HEK293 (cell line): Measurements from ENCODE around the gene CHERP.

Source experiments
- ZNF510 ChIP-seq: fragments of 450-650 bp; formaldehyde crosslinking; IDR thresholded peaks from 2 replicates; pipeline ENCODE4 v1.5.1; 2018; ENCODE audit warnings: mild to moderate bottlenecking, missing genetic modification characterization, missing biosample characterization; ENCODE audit not compliant: insufficient replicate concordance
- TF ChIP-seq, protein P1 (sequence below): fragments of 450-650 bp; formaldehyde crosslinking; IDR thresholded peaks from 2 replicates; pipeline ENCODE4 v1.5.1; 2017; ENCODE audit warnings: missing biosample characterization, missing genetic modification characterization

DNA sequence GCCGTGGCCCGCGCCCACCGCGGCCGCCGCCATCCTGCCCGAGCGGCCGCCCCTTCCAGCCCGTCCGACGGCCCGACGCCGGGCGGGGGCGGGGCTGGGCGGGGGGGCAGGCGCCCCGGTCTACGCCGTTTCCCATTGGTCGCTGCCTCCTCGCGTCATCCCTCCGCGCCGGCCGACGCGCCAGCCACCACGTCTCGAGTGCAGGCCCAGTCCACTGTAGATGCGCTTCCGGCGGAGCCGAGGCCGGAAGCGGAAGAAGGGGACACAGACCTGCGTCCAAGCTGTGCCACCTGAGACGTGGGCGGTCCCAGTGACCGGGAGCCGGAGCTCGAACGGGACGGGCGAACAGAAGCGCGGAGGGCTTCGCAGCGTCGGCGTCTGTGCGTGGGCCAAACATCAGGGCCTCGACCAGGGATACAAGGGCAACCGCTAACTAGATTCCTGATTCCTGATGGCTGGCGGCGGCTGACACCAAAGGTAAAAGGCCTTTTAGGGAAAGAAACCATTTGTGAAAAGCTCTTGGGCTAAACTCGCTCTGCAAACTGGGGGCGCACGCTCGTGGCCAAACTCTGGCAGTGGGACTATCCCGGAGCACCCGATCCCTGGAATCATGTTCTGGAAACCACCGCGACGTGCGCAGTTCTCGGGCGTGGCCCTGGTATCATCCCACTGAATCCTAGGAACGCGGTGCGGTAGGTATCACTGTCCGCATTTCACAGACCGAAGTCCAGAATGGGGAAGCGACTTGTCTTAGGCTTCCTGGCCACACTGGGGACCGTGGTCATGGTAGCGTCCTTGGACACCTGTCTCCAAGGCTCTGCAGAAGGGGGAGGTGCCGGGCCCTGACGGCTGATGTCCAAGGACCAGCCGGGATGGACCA lies 30.3 kb upstream of the CHERP start, which contains the start of gene SLC35E1:
- TF ChIP-seq, protein P1, sequence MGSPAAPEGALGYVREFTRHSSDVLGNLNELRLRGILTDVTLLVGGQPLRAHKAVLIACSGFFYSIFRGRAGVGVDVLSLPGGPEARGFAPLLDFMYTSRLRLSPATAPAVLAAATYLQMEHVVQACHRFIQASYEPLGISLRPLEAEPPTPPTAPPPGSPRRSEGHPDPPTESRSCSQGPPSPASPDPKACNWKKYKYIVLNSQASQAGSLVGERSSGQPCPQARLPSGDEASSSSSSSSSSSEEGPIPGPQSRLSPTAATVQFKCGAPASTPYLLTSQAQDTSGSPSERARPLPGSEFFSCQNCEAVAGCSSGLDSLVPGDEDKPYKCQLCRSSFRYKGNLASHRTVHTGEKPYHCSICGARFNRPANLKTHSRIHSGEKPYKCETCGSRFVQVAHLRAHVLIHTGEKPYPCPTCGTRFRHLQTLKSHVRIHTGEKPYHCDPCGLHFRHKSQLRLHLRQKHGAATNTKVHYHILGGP (tag by site-specific recombination), result no peak
- TF ChIP-seq ZNF510 (tag by site-specific recombination), result no peak
